SK-N-SH (cell line): Measurements from ENCODE around the gene PLS3. TPM values are rescaled to one million over a fixed set of nuclear protein-coding genes. Genes with fewer than 3 reads are reported as not detected.
A peak's percentile ranks its signal among the peaks of the same experiment; 100 is the strongest.

Experiments used
- CTCF ChIA-PET: fragments of 300-600, 350-600 bp; formaldehyde crosslinking; extraction: SDS; loops from one replicate; lab custom pipeline; 2021; lab: Yijun Ruan, JAX
- POLR2A ChIA-PET: fragments of 350-600 bp; sonication (Branson Sonifier 250); formaldehyde crosslinking; extraction: SDS; loops from one replicate; lab custom pipeline; 2020; ENCODE audit warnings: antibody characterized with exemption, inconsistent platforms; lab: Yijun Ruan, JAX
- DNase-seq: peaks from one replicate; pipeline ENCODE4 v3.0.0; 2012
- H2AFZ ChIP-seq: fragments of 200-600 bp; sonication (generic); 2 replicates; pipeline ENCODE4 v1.8.1; 2016; ENCODE audit warnings: antibody characterized with exemption, mild to moderate bottlenecking, low read depth
- H3F3A ChIP-seq: fragments of 200-600 bp; sonication (generic); replicated peaks from 2 replicates; pipeline ENCODE3; 2016; ENCODE audit warnings: antibody characterized with exemption, mild to moderate bottlenecking; ENCODE audit not compliant: insufficient read depth
- H3K27ac ChIP-seq, 2 experiments: fragments of 200-500 bp in 1 of 2; fragments of 200-600 bp in 1 of 2; sonication (Bioruptor generic) in 1 of 2; sonication (generic), shearing (Covaris generic) in 1 of 2; 2 replicates each; pipeline versions ENCODE4 v1.5.1 to v1.6.1; 2014 to 2016; ENCODE audit warnings: low read depth in 2 of 2, inconsistent platforms in 1 of 2, low read length in 1 of 2, mild to moderate bottlenecking in 1 of 2, mixed read lengths in 1 of 2
- H3K27me3 ChIP-seq: fragments of 200-600 bp; sonication (generic), shearing (Covaris generic); 2 replicates; pipeline ENCODE4 v1.6.1; 2016; ENCODE audit warnings: mixed run types; ENCODE audit not compliant: insufficient read depth
- H3K36me3 ChIP-seq, 2 experiments: fragments of 200-500 bp in 1 of 2; fragments of 200-600 bp in 1 of 2; sonication (Bioruptor generic) in 1 of 2; sonication (generic) in 1 of 2; replicated peaks in 1 of 2; 2 replicates each; pipeline versions ENCODE3 to v1.5.1; 2014 to 2016; ENCODE audit warnings: low read length in 1 of 2, mild to moderate bottlenecking in 1 of 2; ENCODE audit not compliant: insufficient read depth in 2 of 2, control insufficient read depth in 1 of 2
- H3K4me1 ChIP-seq, 2 experiments: fragments of 200-500 bp in 1 of 2; fragments of 200-600 bp in 1 of 2; sonication (Bioruptor generic) in 1 of 2; sonication (generic), shearing (Covaris generic) in 1 of 2; 2 replicates each; pipeline versions ENCODE4 v1.5.1 to v1.6.1; 2014 to 2016; ENCODE audit warnings: low read depth in 1 of 2, low read length in 1 of 2, mixed run types in 1 of 2; ENCODE audit not compliant: insufficient read depth in 2 of 2, control insufficient read depth in 1 of 2
- H3K4me2 ChIP-seq: fragments of 200-600 bp; sonication (generic), shearing (Covaris generic); 2 replicates; pipeline ENCODE4 v1.6.1; 2017; ENCODE audit warnings: mixed run types
- H3K4me3 ChIP-seq, 2 experiments: fragments of 200-500 bp in 1 of 2; fragments of 200-600 bp in 1 of 2; sonication (Bioruptor generic) in 1 of 2; sonication (generic), shearing (Covaris generic) in 1 of 2; 2 replicates each; pipeline versions ENCODE4 v1.5.1 to v1.8.1; 2014 to 2016; ENCODE audit warnings: low read depth in 2 of 2, inconsistent platforms in 1 of 2, low read length in 1 of 2, mild to moderate bottlenecking in 1 of 2, mixed read lengths in 1 of 2, moderate library complexity in 1 of 2
- H3K79me2 ChIP-seq: fragments of 200-600 bp; sonication (generic); 2 replicates; pipeline ENCODE4 v1.8.1; 2017; ENCODE audit warnings: mild to moderate bottlenecking; ENCODE audit not compliant: insufficient read depth
- H3K9ac ChIP-seq: fragments of 200-600 bp; sonication (generic); 2 replicates; pipeline ENCODE4 v1.6.1; 2017; ENCODE audit warnings: mixed run types
- H3K9me2 ChIP-seq: fragments of 200-600 bp; sonication (generic); 2 replicates; pipeline ENCODE4 v1.6.1; 2017; ENCODE audit warnings: mixed run types
- H3K9me3 ChIP-seq: fragments of 200-600 bp; sonication (generic); 2 replicates; pipeline ENCODE4 v1.6.1; 2017; ENCODE audit warnings: mixed run types, mild to moderate bottlenecking, moderate library complexity
- H4K20me1 ChIP-seq: fragments of 200-600 bp; sonication (generic); 2 replicates; pipeline ENCODE4 v1.6.1; 2017; ENCODE audit warnings: mild to moderate bottlenecking, mixed run types; ENCODE audit not compliant: insufficient read depth
- EP300 ChIP-seq, 2 experiments: IDR thresholded peaks; 2 replicates each; pipeline versions ENCODE4 v1.4.0 to v1.6.1; 2012; ENCODE audit warnings: borderline replicate concordance in 1 of 2, low read depth in 1 of 2, low read length in 1 of 2
- NRF1 ChIP-seq: IDR thresholded peaks from 2 replicates; pipeline ENCODE4 v1.6.1; 2012; ENCODE audit warnings: low read depth, mild to moderate bottlenecking, low read length
- POLR2AphosphoS5 ChIP-seq: IDR thresholded peaks from 2 replicates; pipeline ENCODE4 v1.6.1; 2012; ENCODE audit warnings: low read depth, low read length
- RFX5 ChIP-seq: IDR thresholded peaks from 2 replicates; pipeline ENCODE4 v1.6.1; 2012; ENCODE audit warnings: mild to moderate bottlenecking, improper control_type of control experiment, low read length
- SMC3 ChIP-seq: IDR thresholded peaks from 2 replicates; pipeline ENCODE4 v1.6.1; 2012; ENCODE audit warnings: low read depth, low read length, improper control_type of control experiment
- TCF12 ChIP-seq: IDR thresholded peaks from 2 replicates; pipeline ENCODE4 v1.4.0; 2012
- YY1 ChIP-seq: IDR thresholded peaks from 2 replicates; pipeline ENCODE4 v1.4.0; 2012; ENCODE audit warnings: low read depth, mild to moderate bottlenecking
- WGBS: methylation state at CpG from one replicate; pipeline ENCODE4 v1.1.6; 2017; ENCODE audit warnings: low lambda C conversion rate; 5-methylcytosine and 5-hydroxymethylcytosine counted together
- polyA plus RNA-seq, 3 experiments: library from polyadenylated mRNA; depleted of rRNA; stranded (reverse); fragments of >200 nt; gene quantifications; 2 replicates each; pipeline ENCODE4 v1.2.3, GENCODE V29; 2012
- TF ChIP-seq, protein P1 (sequence below): IDR thresholded peaks from 2 replicates; pipeline ENCODE4 v1.4.0; 2012; ENCODE audit warnings: low read depth, borderline replicate concordance
- TF ChIP-seq, protein P2 (sequence below): fragments of 200-600 bp; sonication (generic); IDR thresholded peaks from 2 replicates; pipeline ENCODE4 v1.6.1; 2017; ENCODE audit warnings: antibody characterized with exemption, mild to moderate bottlenecking, moderate library complexity
- TF ChIP-seq, protein P3 (sequence below): IDR thresholded peaks from 2 replicates; pipeline ENCODE4 v1.4.0; 2012; ENCODE audit warnings: low read depth, borderline replicate concordance

The PLS3 gene
- polyA plus RNA-seq, 1 of the 3 experiments (the other 2 are of a cell fraction), result 35.7 TPM

DNA sequence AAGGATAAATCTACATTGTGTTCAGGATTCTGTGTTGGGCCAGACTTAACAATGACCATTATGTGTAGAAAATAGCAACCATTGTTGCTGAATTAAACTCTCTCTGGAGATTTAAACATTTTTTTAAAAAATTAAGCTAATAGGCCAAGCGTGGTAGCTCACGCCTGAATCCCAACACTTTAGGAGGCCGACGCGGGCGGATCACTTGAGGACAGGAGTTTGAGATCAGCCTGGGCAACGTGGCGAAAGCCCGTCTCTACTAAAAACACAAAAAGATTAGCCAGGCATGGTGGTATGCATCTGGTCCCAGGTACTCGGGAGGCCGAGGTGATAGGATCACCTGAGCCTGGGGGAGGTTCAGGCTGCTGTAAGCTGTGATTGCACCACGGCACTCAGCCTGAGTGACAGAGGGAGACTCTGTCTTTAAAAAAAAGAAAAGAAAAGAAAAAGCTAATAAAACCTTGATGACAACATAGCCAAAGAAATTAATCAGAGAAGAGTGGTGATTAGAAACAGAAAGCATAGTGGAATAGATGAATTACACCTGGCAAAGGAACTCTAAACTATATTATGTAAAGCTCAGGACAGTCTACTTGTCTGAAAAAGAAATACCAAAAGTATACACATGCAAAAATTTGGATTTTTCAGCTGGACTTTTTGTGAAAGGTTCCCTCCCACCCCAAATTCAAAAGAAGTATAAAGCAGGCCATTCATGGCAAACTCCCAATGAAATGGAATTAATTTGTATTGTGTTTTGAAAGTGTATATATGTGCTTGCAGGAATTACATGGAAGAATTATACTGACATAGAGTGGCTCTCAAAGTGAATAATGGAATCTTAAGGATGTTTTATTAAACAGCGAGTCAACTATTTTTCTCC lies 21.9 kb downstream of the PLS3 start:
- TF ChIP-seq TCF12 (no peak), NRF1 (no peak), EP300 (IDR thresholded peaks at IDR 0.05; ENCODE audit: borderline replicate concordance in 1 of 2, low read depth in 1 of 2, low read length in 1 of 2) (no peak), SMC3 (no peak), POLR2AphosphoS5 (no peak), RFX5 (no peak), YY1 (no peak)
- TF ChIP-seq, protein P1, sequence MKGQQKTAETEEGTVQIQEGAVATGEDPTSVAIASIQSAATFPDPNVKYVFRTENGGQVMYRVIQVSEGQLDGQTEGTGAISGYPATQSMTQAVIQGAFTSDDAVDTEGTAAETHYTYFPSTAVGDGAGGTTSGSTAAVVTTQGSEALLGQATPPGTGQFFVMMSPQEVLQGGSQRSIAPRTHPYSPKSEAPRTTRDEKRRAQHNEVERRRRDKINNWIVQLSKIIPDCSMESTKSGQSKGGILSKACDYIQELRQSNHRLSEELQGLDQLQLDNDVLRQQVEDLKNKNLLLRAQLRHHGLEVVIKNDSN, result no peak
- TF ChIP-seq, protein P2, sequence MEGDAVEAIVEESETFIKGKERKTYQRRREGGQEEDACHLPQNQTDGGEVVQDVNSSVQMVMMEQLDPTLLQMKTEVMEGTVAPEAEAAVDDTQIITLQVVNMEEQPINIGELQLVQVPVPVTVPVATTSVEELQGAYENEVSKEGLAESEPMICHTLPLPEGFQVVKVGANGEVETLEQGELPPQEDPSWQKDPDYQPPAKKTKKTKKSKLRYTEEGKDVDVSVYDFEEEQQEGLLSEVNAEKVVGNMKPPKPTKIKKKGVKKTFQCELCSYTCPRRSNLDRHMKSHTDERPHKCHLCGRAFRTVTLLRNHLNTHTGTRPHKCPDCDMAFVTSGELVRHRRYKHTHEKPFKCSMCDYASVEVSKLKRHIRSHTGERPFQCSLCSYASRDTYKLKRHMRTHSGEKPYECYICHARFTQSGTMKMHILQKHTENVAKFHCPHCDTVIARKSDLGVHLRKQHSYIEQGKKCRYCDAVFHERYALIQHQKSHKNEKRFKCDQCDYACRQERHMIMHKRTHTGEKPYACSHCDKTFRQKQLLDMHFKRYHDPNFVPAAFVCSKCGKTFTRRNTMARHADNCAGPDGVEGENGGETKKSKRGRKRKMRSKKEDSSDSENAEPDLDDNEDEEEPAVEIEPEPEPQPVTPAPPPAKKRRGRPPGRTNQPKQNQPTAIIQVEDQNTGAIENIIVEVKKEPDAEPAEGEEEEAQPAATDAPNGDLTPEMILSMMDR, result no peak
- TF ChIP-seq, protein P3, sequence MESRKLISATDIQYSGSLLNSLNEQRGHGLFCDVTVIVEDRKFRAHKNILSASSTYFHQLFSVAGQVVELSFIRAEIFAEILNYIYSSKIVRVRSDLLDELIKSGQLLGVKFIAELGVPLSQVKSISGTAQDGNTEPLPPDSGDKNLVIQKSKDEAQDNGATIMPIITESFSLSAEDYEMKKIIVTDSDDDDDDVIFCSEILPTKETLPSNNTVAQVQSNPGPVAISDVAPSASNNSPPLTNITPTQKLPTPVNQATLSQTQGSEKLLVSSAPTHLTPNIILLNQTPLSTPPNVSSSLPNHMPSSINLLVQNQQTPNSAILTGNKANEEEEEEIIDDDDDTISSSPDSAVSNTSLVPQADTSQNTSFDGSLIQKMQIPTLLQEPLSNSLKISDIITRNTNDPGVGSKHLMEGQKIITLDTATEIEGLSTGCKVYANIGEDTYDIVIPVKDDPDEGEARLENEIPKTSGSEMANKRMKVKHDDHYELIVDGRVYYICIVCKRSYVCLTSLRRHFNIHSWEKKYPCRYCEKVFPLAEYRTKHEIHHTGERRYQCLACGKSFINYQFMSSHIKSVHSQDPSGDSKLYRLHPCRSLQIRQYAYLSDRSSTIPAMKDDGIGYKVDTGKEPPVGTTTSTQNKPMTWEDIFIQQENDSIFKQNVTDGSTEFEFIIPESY, result no peak
- H3K9me2 ChIP-seq, result no peaks in the 10 kb centered on the region
- no peaks in the 10 kb centered on the region for H3K27me3 ChIP-seq
- POLR2A ChIA-PET, result no interaction called here
- CTCF ChIA-PET, result interaction anchor here (0.9 kb wide), 1 partner anchor 12 kb away, joined by 3 read pairs; no protein-coding TSS in a partner anchor
- H4K20me1 ChIP-seq, result no peaks in the 10 kb centered on the region
- H3K36me3 ChIP-seq, result no peaks in the 10 kb centered on the region
- H3K4me2 ChIP-seq, result peak overlapping the region; percentile 52
- no peaks in the 10 kb centered on the region for H3K9me3 ChIP-seq
- H3K79me2 ChIP-seq, result peaks cover 73% of the 10 kb centered on the region
- H3F3A ChIP-seq, result peaks cover 6% of the 10 kb centered on the region
- H3K27ac ChIP-seq, result peak overlapping the region in 1 of 2 experiments; percentile 68; a peak in 2 of 4 replicates
- H3K4me1 ChIP-seq, result peaks cover 0 to 23% of the 10 kb centered on the region in 2 experiments; a peak in 1 of 4 replicates
- WGBS, result 65% methylated on average over 13 of the region's 13 CpGs
- no peak overlapping the region for H2AFZ ChIP-seq
- no peak overlapping the region for H3K9ac ChIP-seq
- no peak for DNase-seq
- 0 out of 4 replicates have a peak overlapping the region, but pooled peaks of 1 of the 2 experiments have one; percentile 27 for H3K4me3 ChIP-seq
